Stimulated activated naive CD8-positive, alpha-beta T cell treated with anti-CD3 and anti-CD28 coated beads, Interleukin-15, Interleukin-2, amounts not matched to agents 100 ng/mL and 50 ng/mL, for 24 hours (primary cell): ENCODE measurements around the gene TLK2.
A peak's percentile ranks its signal among the peaks of the same experiment; 100 is the strongest.
"Not testable (repeated sequence)": the region's sequence is repeated elsewhere in the genome, so short reads cannot be mapped to it uniquely, and the experiment has no call there.

Experiments
- H3K27ac Mint-ChIP-seq: one replicate; pipeline ENCODE4 v1.8.0; 2021; ENCODE audit warnings: mild to moderate bottlenecking, mixed read lengths
- H3K27me3 Mint-ChIP-seq: one replicate; pipeline ENCODE4 v1.8.0; 2021; ENCODE audit warnings: mixed read lengths
- H3K36me3 Mint-ChIP-seq: one replicate; pipeline ENCODE4 v1.8.0; 2021; ENCODE audit warnings: low read depth, mixed read lengths
- H3K4me1 Mint-ChIP-seq: one replicate; pipeline ENCODE4 v1.8.0; 2021; ENCODE audit warnings: low read depth, mixed read lengths
- H3K4me3 Mint-ChIP-seq: one replicate; pipeline ENCODE4 v1.8.0; 2021; ENCODE audit warnings: mild to moderate bottlenecking, mixed read lengths
- H3K9me3 Mint-ChIP-seq: one replicate; pipeline ENCODE4 v1.8.0; 2021; ENCODE audit warnings: mixed read lengths

TLK2 gene

DNA sequence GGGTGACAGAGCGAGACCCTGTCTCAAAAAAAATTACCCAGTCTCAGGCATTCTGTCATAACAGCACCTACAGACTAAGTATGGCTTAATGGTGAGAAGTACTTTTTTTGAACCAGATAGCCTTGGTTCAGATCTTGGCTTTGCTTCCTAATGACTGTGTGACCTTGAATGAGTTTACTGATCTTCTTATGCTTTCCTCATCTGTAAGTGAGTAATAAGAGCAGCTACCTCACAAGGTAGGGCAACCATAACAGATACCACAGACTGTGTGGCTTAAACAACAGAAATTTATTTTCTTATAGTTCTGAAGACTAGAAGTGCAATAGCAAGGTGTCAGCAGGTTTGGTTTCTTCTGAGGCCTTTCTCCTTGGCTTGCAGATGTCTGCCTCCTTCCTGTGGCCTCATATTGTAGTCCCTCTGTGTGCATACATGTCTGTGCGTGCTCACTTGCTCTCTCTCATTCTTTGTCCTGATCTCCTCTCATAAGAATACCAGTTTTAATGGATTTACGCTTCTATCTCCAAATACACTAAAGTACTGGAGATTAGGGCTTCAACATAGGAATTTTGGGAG is 31.7 kb downstream of the TLK2 start:
- not testable (repeated sequence) for H3K4me3 Mint-ChIP-seq, H3K27me3 Mint-ChIP-seq, H3K9me3 Mint-ChIP-seq, H3K27ac Mint-ChIP-seq
- Mint-ChIP-seq H3K36me3 (peaks cover 11% of the 10 kb centered on the region), H3K4me1 (peaks cover 56% of the 10 kb centered on the region)

DNA sequence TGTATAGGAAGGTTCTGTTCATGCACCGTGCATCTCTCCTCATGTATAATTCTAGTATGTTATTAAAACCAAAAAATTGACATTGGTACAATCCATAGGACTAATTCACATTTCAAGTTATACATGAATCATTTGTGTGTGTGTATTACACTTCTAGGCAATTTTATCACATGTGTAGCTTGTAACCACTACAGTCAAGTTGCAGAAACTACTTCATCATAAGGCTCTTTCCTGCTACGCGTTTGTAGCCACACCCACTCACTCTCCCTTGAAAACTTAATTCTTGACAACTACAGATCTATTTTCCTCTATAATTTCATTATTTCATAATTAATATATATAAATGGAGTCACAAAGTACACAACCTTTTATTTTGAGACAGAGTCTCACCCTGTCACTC is 32.4 kb downstream of the TLK2 start:
- H3K4me1 Mint-ChIP-seq = peaks cover 55% of the 10 kb centered on the region
- not testable (repeated sequence) for H3K9me3 Mint-ChIP-seq, H3K4me3 Mint-ChIP-seq, H3K36me3 Mint-ChIP-seq, H3K27me3 Mint-ChIP-seq, H3K27ac Mint-ChIP-seq

DNA sequence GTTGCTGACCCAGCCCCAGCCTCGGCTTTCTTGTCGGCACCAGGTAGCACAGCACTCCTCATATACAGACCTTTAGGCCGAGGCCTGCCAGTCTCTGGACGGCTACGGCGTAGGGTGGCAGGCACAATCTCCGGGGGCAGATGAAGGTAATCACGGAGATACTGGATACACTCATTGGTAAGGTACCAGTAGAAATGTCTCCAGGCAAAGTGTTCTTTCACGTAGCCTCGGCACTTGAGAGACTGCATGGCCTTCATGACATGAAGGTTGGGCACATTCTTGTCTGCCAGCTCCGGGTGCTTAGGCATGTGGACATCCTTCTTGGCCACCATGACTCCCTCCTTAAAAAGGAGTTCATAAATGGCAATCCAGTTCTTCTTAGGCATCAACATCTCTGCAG is 37.8 kb downstream of the TLK2 start:
- not testable (repeated sequence) for H3K4me3 Mint-ChIP-seq, H3K27ac Mint-ChIP-seq, H3K27me3 Mint-ChIP-seq, H3K9me3 Mint-ChIP-seq
- Mint-ChIP-seq H3K4me1 (peaks cover 19% of the 10 kb centered on the region), H3K36me3 (peaks cover 13% of the 10 kb centered on the region)

DNA sequence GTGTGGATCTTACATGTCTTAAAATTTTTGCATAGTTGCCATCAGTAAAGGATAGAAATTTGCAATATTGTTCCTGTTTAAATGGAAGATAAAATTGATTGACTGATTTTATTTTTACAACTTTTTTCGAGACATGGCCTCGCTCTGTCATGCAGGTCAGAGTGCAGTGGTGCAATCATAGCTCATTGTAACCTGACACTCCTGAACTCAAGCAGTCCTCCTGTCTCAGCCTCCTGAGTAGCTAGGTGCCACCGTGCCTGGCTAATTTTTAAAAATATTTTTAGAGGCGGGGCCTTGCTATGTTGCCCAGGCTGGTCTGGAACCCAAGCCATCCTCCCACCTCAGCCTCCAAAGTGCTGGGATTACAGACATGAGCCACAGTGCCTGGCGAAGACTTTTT is 42.7 kb downstream of the TLK2 start:
- H3K4me3 Mint-ChIP-seq, H3K27me3 Mint-ChIP-seq, H3K4me1 Mint-ChIP-seq, H3K9me3 Mint-ChIP-seq, H3K27ac Mint-ChIP-seq: not testable (repeated sequence)
- peaks cover 13% of the 10 kb centered on the region for H3K36me3 Mint-ChIP-seq

DNA sequence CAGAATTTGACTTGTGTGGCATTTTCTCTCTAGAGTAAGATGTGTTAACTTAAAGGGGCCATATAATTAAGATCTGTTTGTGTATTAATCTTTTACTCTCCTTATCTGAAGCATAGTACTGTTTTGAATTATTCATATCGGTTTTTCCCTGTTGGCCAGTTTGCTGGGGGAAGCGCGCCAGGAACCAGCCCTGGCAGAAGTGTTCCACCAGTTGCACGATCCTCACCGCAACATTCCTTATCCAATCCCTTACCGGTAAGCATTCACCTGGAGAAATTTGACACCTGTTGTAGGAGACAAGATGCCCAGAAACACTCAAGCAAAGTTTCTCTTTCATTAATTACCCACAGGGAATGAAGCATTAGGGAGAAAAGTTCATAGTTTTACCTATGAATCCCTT is 45.5 kb downstream of the TLK2 start:
- not testable (repeated sequence) for H3K9me3 Mint-ChIP-seq

DNA sequence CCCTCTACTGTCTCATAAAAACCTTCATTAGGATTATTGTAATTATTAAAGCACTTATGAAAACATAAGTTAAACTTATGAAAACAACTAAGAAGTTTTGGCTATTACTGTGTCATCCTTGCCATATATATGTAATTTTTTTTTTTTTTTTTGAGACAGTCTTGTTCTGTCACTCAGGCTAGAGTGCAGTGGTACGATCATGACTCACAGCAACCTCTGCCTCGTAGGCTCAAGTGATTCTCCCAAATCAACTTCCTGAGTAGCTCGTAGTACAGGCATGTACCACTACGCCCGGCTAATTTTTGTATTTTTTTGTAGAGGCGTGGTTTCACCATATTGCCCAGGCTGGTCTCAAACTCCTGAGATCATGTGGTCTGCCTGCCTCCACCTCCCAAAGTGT is 46.7 kb downstream of the TLK2 start:
- not testable (repeated sequence) for H3K27me3 Mint-ChIP-seq, H3K4me3 Mint-ChIP-seq, H3K27ac Mint-ChIP-seq, H3K4me1 Mint-ChIP-seq, H3K9me3 Mint-ChIP-seq
- peaks cover 24% of the 10 kb centered on the region for H3K36me3 Mint-ChIP-seq

More for the DNA sequence above, 45.5 kb downstream of the TLK2 start:
- not testable (repeated sequence) for H3K27ac Mint-ChIP-seq, H3K4me1 Mint-ChIP-seq, H3K27me3 Mint-ChIP-seq, H3K4me3 Mint-ChIP-seq
- peaks cover 28% of the 10 kb centered on the region for H3K36me3 Mint-ChIP-seq

DNA sequence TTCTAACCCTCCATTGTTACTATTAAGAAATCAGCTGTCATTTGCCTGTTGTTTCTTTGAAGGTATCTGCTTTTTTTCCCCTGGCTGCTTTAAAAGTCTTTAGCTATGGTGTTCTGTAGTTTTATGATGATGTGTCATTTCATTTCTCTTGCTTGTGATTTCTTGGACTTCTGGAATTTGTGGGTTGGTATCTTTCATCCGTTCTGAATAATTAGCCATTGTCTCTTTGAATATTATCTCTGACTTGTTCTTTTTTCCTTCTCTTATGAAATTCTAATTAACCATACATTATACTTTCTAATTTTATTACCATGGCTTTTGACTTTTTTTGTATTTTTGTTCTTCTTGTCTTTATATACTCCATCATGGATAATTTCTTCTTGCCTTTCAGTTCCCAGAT is 52.3 kb downstream of the TLK2 start:
- H3K4me1 Mint-ChIP-seq = not testable (repeated sequence)

DNA sequence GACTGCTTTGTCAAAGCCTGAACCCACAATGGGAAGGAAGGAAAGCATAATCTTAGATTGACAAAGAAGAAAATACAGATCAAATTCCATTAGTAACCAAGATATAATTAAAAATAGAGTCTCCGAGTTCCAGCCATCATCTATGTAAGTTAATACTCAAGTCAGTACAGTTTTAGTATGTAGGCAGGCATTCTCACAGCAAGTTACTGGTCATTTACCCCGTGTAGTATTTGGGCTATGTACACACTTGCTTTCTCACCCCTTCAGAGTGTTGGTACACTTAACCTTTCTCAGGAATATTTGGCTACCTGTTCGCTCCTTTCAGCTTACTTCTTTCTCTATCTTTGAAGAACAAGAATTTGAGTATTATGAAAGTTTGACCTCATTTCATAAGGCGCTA is 57.9 kb downstream of the TLK2 start:
- peaks cover 53% of the 10 kb centered on the region for H3K36me3 Mint-ChIP-seq
- not testable (repeated sequence) for H3K4me1 Mint-ChIP-seq, H3K4me3 Mint-ChIP-seq, H3K27me3 Mint-ChIP-seq, H3K9me3 Mint-ChIP-seq, H3K27ac Mint-ChIP-seq

More for the DNA sequence above, 52.3 kb downstream of the TLK2 start:
- H3K4me3 Mint-ChIP-seq, H3K27me3 Mint-ChIP-seq, H3K9me3 Mint-ChIP-seq: not testable (repeated sequence)
- Mint-ChIP-seq H3K36me3 (peaks cover 36% of the 10 kb centered on the region), H3K27ac (peak overlapping the region; percentile 32)

DNA sequence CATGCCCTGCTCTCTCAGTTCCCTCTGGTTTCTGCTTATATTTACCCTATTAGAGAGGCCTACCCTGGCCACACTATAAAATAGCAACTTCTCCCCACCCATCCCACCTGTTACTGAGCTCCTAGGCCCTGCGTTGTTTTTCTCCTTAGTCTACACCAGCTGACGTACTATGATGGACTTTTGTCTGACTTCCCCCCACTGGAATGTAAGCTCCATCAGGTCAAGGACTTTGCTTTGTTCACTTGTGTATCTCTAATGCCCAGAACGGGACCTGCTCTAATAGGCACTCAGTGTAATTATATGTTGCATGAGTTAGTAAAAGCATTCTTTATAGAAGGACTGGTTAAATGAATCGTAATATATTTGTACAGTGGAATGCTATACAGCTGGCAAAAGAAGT is 62.4 kb downstream of the TLK2 start:
- not testable (repeated sequence) for H3K4me1 Mint-ChIP-seq, H3K27me3 Mint-ChIP-seq, H3K27ac Mint-ChIP-seq, H3K4me3 Mint-ChIP-seq, H3K9me3 Mint-ChIP-seq
- peaks cover 69% of the 10 kb centered on the region for H3K36me3 Mint-ChIP-seq

DNA sequence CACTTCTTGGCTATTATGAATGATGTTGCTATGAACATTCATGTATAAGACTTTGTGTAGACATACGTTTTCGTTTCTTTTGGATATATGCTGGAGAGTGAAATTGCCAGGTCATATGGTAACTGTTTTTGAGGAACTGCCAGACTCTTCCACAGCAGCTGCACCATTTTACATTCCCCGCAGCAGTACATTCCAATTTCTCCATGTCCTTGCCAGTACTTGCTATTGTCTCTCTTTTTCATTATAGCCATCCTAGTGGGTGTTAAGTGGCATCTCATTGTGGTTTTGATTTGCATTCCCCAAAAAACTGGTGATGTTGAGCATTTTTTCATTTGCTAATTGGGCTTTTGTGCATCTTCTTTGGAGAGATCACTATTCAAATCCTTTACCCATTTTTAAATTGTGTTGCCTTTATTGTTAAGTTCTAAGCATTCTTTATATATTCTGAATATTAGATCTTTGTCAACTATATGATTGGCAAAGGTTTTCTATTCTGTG is 64.7 kb downstream of the TLK2 start:
- not testable (repeated sequence) for H3K27ac Mint-ChIP-seq, H3K9me3 Mint-ChIP-seq, H3K27me3 Mint-ChIP-seq, H3K4me3 Mint-ChIP-seq, H3K4me1 Mint-ChIP-seq
- peaks cover 64% of the 10 kb centered on the region for H3K36me3 Mint-ChIP-seq

DNA sequence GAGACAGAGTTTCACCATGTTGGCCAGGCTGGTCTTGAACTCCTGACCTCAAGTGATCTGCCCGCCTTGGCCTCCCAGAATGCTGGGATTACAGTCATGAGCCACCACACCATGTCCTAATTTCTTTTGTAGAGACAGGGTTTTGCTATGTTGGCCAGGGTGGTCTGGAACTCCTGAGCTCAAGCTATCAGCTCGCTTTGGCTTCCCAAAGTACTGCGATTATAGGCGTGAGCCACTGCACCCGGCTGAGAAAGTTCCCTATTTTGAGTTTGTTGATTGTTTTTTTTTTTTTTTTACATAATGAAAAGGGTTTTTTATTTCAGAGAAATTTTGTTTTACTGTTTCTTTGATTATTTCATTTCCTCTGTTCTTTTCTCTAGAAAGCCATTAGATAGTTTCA is 67.4 kb downstream of the TLK2 start:
- H3K4me3 Mint-ChIP-seq, H3K9me3 Mint-ChIP-seq, H3K4me1 Mint-ChIP-seq, H3K27ac Mint-ChIP-seq, H3K27me3 Mint-ChIP-seq: not testable (repeated sequence)
- peaks cover 42% of the 10 kb centered on the region for H3K36me3 Mint-ChIP-seq

DNA sequence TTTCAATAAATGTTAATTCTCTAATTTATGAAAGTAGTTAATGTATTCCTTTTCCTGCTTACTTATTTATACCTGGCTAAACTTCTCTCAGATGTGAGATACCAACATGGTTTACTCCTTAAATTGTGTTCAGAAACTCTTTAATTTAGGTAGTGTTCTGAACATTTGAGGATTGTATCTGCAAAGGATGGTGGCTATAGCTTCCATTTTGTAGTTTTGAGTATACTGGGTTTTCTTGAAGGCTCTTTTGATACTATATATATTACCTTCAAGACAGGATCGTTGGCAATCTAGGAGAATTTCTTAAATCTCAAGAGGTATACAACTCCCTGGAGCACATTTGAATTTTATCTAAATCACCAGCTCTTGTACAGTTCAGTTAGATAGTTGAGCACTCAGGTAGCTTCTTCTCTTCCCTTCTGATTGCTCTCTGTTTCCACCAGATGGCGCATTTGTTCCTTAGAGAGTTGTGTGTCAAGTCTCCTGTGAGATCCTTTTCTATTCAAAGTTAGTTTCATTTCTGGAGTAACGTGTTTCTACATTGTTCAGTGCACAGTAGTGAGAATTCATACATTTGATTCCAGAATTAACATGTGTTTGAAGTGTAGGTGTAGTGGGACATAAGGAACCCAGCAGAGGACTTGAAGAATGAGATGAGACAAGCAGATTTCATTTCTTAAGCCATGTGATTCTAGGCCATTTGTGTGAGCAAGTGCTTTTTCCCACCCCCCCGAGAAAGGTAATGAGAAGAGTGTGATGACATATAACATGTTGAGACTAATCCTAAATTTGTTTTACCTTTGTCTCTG is 74.4 kb downstream of the TLK2 start:
- Mint-ChIP-seq H3K27ac (peak overlapping the region; percentile 83), H3K36me3 (peaks cover 18% of the 10 kb centered on the region), H3K4me3 (peak overlapping the region; percentile 68)
- not testable (repeated sequence) for H3K9me3 Mint-ChIP-seq, H3K4me1 Mint-ChIP-seq, H3K27me3 Mint-ChIP-seq

DNA sequence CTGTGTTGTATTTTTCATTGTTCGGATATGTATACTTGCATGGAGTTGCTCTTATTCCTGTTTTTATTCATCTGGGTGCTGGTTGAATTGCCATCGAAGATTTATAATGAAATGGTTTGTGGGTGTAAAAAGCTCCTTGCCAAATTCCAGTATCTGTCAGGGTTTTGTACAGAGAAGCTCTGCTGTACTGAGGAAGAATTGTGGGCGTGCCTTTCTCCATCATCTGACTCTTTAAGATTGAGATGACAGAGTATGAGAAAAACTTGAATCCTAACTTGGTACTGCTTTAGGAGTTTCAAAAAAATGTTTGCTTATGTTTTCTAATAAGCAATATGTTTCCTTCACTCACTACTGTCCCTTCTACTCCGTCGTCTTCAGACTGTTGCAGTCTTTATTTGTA is 78.9 kb downstream of the TLK2 start:
- H3K27me3 Mint-ChIP-seq, H3K4me3 Mint-ChIP-seq, H3K9me3 Mint-ChIP-seq, H3K4me1 Mint-ChIP-seq: not testable (repeated sequence)
- Mint-ChIP-seq H3K27ac (peak overlapping the region; percentile 26), H3K36me3 (peaks cover 36% of the 10 kb centered on the region)

DNA sequence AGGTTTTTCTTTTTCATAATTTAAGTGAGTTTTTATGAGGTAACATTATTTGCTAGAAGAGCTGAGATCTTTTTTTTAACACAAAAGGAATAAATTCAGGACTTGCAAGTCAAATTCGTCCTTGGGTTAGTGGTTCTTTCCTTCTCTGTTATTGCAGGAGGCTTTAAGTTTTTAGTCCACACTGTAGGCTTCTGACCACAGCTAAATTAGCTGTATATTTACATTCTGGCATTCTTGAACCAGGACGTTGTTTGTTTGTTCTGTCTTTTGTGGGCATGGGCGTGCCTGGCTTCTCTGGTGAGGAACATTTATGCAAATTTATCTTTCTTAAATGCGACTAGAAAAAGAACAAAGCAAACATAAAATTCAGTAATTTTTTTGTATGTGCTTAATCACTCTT is 80.3 kb downstream of the TLK2 start:
- not testable (repeated sequence) for H3K4me3 Mint-ChIP-seq

DNA sequence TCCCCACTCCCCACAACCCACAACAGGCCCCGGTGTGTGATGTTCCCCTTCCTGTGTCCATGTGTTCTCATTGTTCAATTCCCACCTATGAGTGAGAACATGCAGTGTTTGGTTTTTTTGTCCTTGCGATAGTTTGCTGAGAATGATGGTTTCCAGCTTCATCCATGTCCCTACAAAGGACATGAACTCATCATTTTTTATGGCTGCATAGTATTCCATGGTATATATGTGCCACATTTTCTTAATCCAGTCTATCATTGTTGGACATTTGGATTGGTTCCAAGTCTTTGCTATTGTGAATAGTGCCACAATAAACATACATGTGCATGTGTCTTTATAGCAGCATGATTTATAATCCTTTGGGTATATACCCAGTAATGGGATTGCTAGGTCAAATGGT is 82.3 kb downstream of the TLK2 start:
- H3K9me3 Mint-ChIP-seq, H3K27ac Mint-ChIP-seq, H3K27me3 Mint-ChIP-seq, H3K4me3 Mint-ChIP-seq: not testable (repeated sequence)
- H3K4me1 Mint-ChIP-seq = peaks cover 14% of the 10 kb centered on the region
- peaks cover 54% of the 10 kb centered on the region for H3K36me3 Mint-ChIP-seq

More for the DNA sequence above, 80.3 kb downstream of the TLK2 start:
- not testable (repeated sequence) for H3K4me1 Mint-ChIP-seq, H3K27me3 Mint-ChIP-seq, H3K9me3 Mint-ChIP-seq, H3K27ac Mint-ChIP-seq
- H3K36me3 Mint-ChIP-seq = peaks cover 38% of the 10 kb centered on the region

DNA sequence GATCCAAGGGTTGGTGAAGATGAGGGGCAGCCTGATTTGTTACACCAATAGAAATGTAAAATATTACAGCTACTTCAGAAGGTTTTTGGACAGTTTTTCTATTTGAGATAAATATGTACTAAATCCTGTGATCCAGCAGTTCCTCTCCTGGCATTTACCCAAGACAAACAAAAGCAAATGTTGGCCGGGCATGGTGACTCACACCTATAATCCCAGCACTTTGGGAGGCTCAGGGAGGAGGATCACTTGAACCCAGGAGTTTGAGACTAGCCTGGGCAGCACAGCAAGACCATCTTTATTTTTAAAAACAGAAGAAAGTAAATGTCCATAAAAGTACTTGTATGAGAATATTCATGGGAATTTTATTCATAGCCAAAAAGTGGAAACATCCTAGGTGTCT is 84.0 kb downstream of the TLK2 start:
- Mint-ChIP-seq H3K36me3 (peaks cover 50% of the 10 kb centered on the region), H3K4me3 (no peak overlapping the region), H3K9me3 (no peaks in the 10 kb centered on the region), H3K27me3 (no peaks in the 10 kb centered on the region), H3K27ac (no peak overlapping the region), H3K4me1 (peaks cover 14% of the 10 kb centered on the region)
